GM21526 (cell line): ENCODE results near the gene MTMR10.

ENCODE experiments used
- ATAC-seq: cut with Tn5 transposase; IDR thresholded peaks from one replicate; pipeline ENCODE4 v1.9.1; 2021; ENCODE audit warnings: moderate library complexity; ENCODE audit not compliant: unreplicated experiment, low FRiP score

Gene MTMR10

GRCh38 chr15:30922480-30923311 is 68.7 kb downstream of the MTMR10 start:
- ATAC-seq: no peak

GRCh38 chr15:30921781-30922479 is 69.5 kb downstream of the MTMR10 start:
- no peak for ATAC-seq

GRCh38 chr15:30921106-30921505 is 70.3 kb downstream of the MTMR10 start:
- no peak for ATAC-seq

- ATAC-seq: no peak
Observed at GRCh38 chr15:30919877-30920550, 71.4 kb downstream of the MTMR10 start.

GRCh38 chr15:30918366-30918765 is 73.1 kb downstream of the MTMR10 start:
- no peak for ATAC-seq

- ATAC-seq: no peak
Observed at GRCh38 chr15:30917675-30918074, 73.8 kb downstream of the MTMR10 start.

GRCh38 chr15:30917013-30917412 is 74.4 kb downstream of the MTMR10 start:
- no peak for ATAC-seq

GRCh38 chr15:30913761-30914160 is 77.7 kb downstream of the MTMR10 start:
- ATAC-seq: no peak

GRCh38 chr15:30906366-30906765 is 85.1 kb downstream of the MTMR10 start:
- no peak for ATAC-seq

- no peak for ATAC-seq
Observed at GRCh38 chr15:30905821-30906220, 85.6 kb downstream of the MTMR10 start.

- ATAC-seq: no peak
Observed at GRCh38 chr15:30904812-30905211, 86.6 kb downstream of the MTMR10 start.

GRCh38 chr15:30903497-30904187 is 87.8 kb downstream of the MTMR10 start, which contains the start of gene FAN1:
FAN1 (plus strand) TSS chr15:30903915; CDS start chr15:30904664, 749 bp downstream.
- ATAC-seq: peak; percentile 91

GRCh38 chr15:30901889-30902288 is 89.5 kb downstream of the MTMR10 start:
- no peak for ATAC-seq

- ATAC-seq: no peak
Observed at GRCh38 chr15:30896211-30896606, 95.2 kb downstream of the MTMR10 start.

GRCh38 chr15:30895461-30896210 is 95.8 kb downstream of the MTMR10 start:
- no peak for ATAC-seq

- ATAC-seq: no peak
Observed at GRCh38 chr15:30889196-30889595, 102.2 kb downstream of the MTMR10 start.
